Measurements from ENCODE around the gene STK10.

GRCh38 chr5:172146748-172147092 lies 41.3 kb downstream of the STK10 start:
- no peak for TF ChIP-seq CTCF (IDR thresholded peaks at IDR 0.05; ENCODE audit: low read length)
- no peak for TF ChIP-seq EZH2 (IDR thresholded peaks at IDR 0.05; ENCODE audit: borderline replicate concordance, low read length)
